SH-SY5Y (cell line): ENCODE data around the gene PHACTR3.

ENCODE experiments used
- GATA2 ChIP-seq: IDR thresholded peaks from 2 replicates; pipeline ENCODE4 v1.6.1; 2011; ENCODE audit warnings: mild to moderate bottlenecking, low read depth, low read length
- GATA3 ChIP-seq: IDR thresholded peaks from 2 replicates; pipeline ENCODE4 v1.6.1; 2011; ENCODE audit warnings: low read depth, mild to moderate bottlenecking, low read length, moderate library complexity

GRCh38 chr20:59776059-59776603 is 171.8 kb downstream of the PHACTR3 start:
- TF ChIP-seq GATA3 (no peak), GATA2 (no peak)
